Measurements from ENCODE around the gene ISG15.

GRCh38 chr1:1013105-1013921 lies at the start of gene ISG15:
- no peak for TF ChIP-seq CTCF (conservative IDR thresholded peaks at IDR 0.05)
- no peak for TF ChIP-seq ZFX (IDR thresholded peaks at IDR 0.05)

Measured in C4-2B (cell line).